SU-DHL-6 (cell line): ENCODE results near the gene HSPA12B.

Source experiments
- H2AFZ ChIP-seq: fragments of 200-600 bp; sonication (generic); 2 replicates; pipeline ENCODE4 v1.6.1; 2014; ENCODE audit warnings: low read depth, mild to moderate bottlenecking, moderate library complexity, mixed read lengths, antibody characterized with exemption, low read length; ENCODE audit not compliant: severe bottlenecking
- H3F3A ChIP-seq: fragments of 200-600 bp; shearing (Covaris generic); 2 replicates; pipeline ENCODE4 v1.6.0; 2016; ENCODE audit warnings: antibody characterized with exemption, mild to moderate bottlenecking; ENCODE audit not compliant: insufficient read depth
- H3K27ac ChIP-seq: fragments of 200-600 bp; sonication (generic); 2 replicates; pipeline ENCODE4 v1.5.1; 2016; ENCODE audit warnings: low read depth, mild to moderate bottlenecking, low read length, moderate library complexity, mixed read lengths
- H3K27me3 ChIP-seq: fragments of 200-600 bp; sonication (generic), shearing (Covaris generic); 2 replicates; pipeline ENCODE4 v1.6.0; 2014; ENCODE audit warnings: mild to moderate bottlenecking, low read length
- H3K36me3 ChIP-seq: fragments of 200-600 bp; sonication (generic); 2 replicates; pipeline ENCODE4 v1.6.1; 2014; ENCODE audit warnings: mild to moderate bottlenecking, low read length, mixed read lengths
- H3K4me2 ChIP-seq: fragments of 300-600, 200-600 bp; shearing (Covaris generic), sonication (generic); 2 replicates; pipeline ENCODE4 v1.6.0; 2014; ENCODE audit warnings: low read length, low read depth, mild to moderate bottlenecking; ENCODE audit not compliant: poor library complexity, severe bottlenecking
- H3K4me3 ChIP-seq: fragments of 200-600 bp; sonication (generic); 2 replicates; pipeline ENCODE4 v1.5.1; 2014; ENCODE audit warnings: antibody characterized with exemption, low read length, mild to moderate bottlenecking, mixed read lengths; ENCODE audit not compliant: insufficient read depth, poor library complexity, severe bottlenecking
- H3K79me2 ChIP-seq: fragments of 200-600 bp; sonication (generic); 2 replicates; pipeline ENCODE4 v1.6.1; 2014; ENCODE audit warnings: mild to moderate bottlenecking, low read length, moderate library complexity; ENCODE audit not compliant: insufficient read depth
- H3K9ac ChIP-seq: fragments of 200-600 bp; sonication (generic); 2 replicates; pipeline ENCODE4 v1.7.0; 2014; ENCODE audit warnings: mild to moderate bottlenecking, low read length
- H3K9me2 ChIP-seq: fragments of 200-600 bp; sonication (generic); replicated peaks from 2 replicates; pipeline ENCODE4 v1.6.1; 2014; ENCODE audit warnings: low read length; ENCODE audit not compliant: insufficient read depth
- H3K9me3 ChIP-seq: fragments of 200-600 bp; sonication (generic); 2 replicates; pipeline ENCODE4 v1.6.1; 2014; ENCODE audit warnings: low read length, mixed read lengths; ENCODE audit not compliant: insufficient read depth
- H4K20me1 ChIP-seq: fragments of 200-600 bp; sonication (generic); 2 replicates; pipeline ENCODE4 v1.6.1; 2014; ENCODE audit warnings: low read depth, mild to moderate bottlenecking, antibody characterized with exemption, low read length, moderate library complexity, mixed read lengths
- CTCF ChIP-seq: fragments of 200-600 bp; sonication (generic); IDR thresholded peaks from one replicate; pipeline ENCODE4 v1.5.1; 2017; ENCODE audit warnings: antibody characterized with exemption, mild to moderate bottlenecking, low read length, moderate library complexity; ENCODE audit not compliant: insufficient read depth, poor library complexity, severe bottlenecking
- EZH2phosphoT487 ChIP-seq: fragments of 200-600 bp; sonication (generic), shearing (Covaris generic); conservative IDR thresholded peaks from 2 replicates; pipeline ENCODE4 v1.6.1; 2018; ENCODE audit warnings: mild to moderate bottlenecking, antibody characterized with exemption, low read length, moderate library complexity, mixed read lengths

The HSPA12B gene

GRCh38 chr20:3754276-3754630 is 21.8 kb downstream of the HSPA12B start:
- H3K27ac ChIP-seq: no peak overlapping the region
- no peak overlapping the region for H3K4me2 ChIP-seq
- no peaks in the 10 kb centered on the region for H3K27me3 ChIP-seq
- no peaks in the 10 kb centered on the region; the same call in 1 of the 2 replicates for H4K20me1 ChIP-seq
- no peaks in the 10 kb centered on the region for H3K9me3 ChIP-seq
- TF ChIP-seq CTCF (no peak), EZH2phosphoT487 (no peak)
- no peaks in the 10 kb centered on the region for H3K9me2 ChIP-seq
- H3K4me3 ChIP-seq: no peak overlapping the region
- no peak overlapping the region for H2AFZ ChIP-seq
- no peak overlapping the region for H3K9ac ChIP-seq
- no peaks in the 10 kb centered on the region for H3K79me2 ChIP-seq
- no peaks in the 10 kb centered on the region for H3K36me3 ChIP-seq
- no peaks in the 10 kb centered on the region for H3F3A ChIP-seq

- H3K9ac ChIP-seq: no peak overlapping the region
- no peak for TF ChIP-seq EZH2phosphoT487
- TF ChIP-seq CTCF: no peak
- no peak overlapping the region for H2AFZ ChIP-seq
- H4K20me1 ChIP-seq: no peaks in the 10 kb centered on the region; the same call in 1 of the 2 replicates
- no peak overlapping the region for H3K27ac ChIP-seq
- no peaks in the 10 kb centered on the region for H3K27me3 ChIP-seq
- no peaks in the 10 kb centered on the region for H3K9me2 ChIP-seq
- no peak overlapping the region for H3K4me2 ChIP-seq
- no peaks in the 10 kb centered on the region for H3K36me3 ChIP-seq
- no peaks in the 10 kb centered on the region for H3K9me3 ChIP-seq
- H3F3A ChIP-seq: no peaks in the 10 kb centered on the region
- H3K4me3 ChIP-seq: no peak overlapping the region
- H3K79me2 ChIP-seq: peaks cover 4% of the 10 kb centered on the region; the same call in 1 of the 2 replicates
These were observed 22.8 kb downstream of the HSPA12B start for GRCh38 chr20:3755269-3755668.

- Histone ChIP-seq H3K4me2 (no peak overlapping the region), H3K9me2 (no peaks in the 10 kb centered on the region), H3K4me3 (no peak overlapping the region), H2AFZ (no peak overlapping the region), H3K36me3 (no peaks in the 10 kb centered on the region), H3F3A (no peaks in the 10 kb centered on the region), H3K27me3 (no peaks in the 10 kb centered on the region), H3K9ac (no peak overlapping the region), H3K27ac (no peak overlapping the region), H3K9me3 (no peaks in the 10 kb centered on the region), H3K79me2 (peaks cover 11% of the 10 kb centered on the region), H4K20me1 (no peaks in the 10 kb centered on the region; the same call in 1 of the 2 replicates)
- no peak for TF ChIP-seq CTCF
- no peak for TF ChIP-seq EZH2phosphoT487
These were observed 23.5 kb downstream of the HSPA12B start for GRCh38 chr20:3755814-3756480.
